Measurements from ENCODE around the gene CRCP.

GRCh38 chr7:66163186-66163610 is 48.6 kb downstream of the CRCP start:
- no peak for TF ChIP-seq CTCF (IDR thresholded peaks at IDR 0.05)
- no peak for TF ChIP-seq POLR2A (IDR thresholded peaks at IDR 0.05)

Data from testis (tissue), 2 donors.